T-cell (primary cell): ENCODE data around the gene LHX1. TPM values are rescaled to one million over a fixed set of nuclear protein-coding genes. Genes with fewer than 3 reads are reported as not detected.

Experiments
- ATAC-seq, 4 experiments: fragments of 200-7000 bp in 3 of 4; fragments of 150-1000 bp in 1 of 4; cut with Tn5 transposase; replicated peaks in 1 of 4; 1 replicate in 3 of 4; 2 replicates in 1 of 4; pipeline ENCODE4 v1.10.0; 2021; ENCODE audit warnings: moderate library complexity in 3 of 4, mild to moderate bottlenecking in 2 of 4, moderate number of reproducible peaks in 1 of 4
- CTCF ChIA-PET, 2 donors: fragments of 300-600 bp; sonication (Branson Sonifier 250); formaldehyde crosslinking; loops; one replicate each; lab custom pipeline; 2022; ENCODE audit warnings: antibody characterized with exemption in 2 of 2; lab: Charles Lee
- POLR2A ChIA-PET, 2 donors: fragments of 300-600 bp; sonication (Branson Sonifier 250); formaldehyde crosslinking; loops; one replicate each; lab custom pipeline; 2022; ENCODE audit warnings: antibody characterized with exemption in 2 of 2; lab: Charles Lee
- DNase-seq, 35 experiments: peaks; one replicate each; pipeline versions ENCODE4 v3.0.0 to v3.0.0-alpha.2; 2013 to 2023
- H3K27ac ChIP-seq: one replicate; pipeline ENCODE4 v1.5.1; 2013; ENCODE audit warnings: low read length
- H3K27me3 ChIP-seq, 2 experiments: replicated peaks in 1 of 2; 1 replicate in 1 of 2; 2 replicates in 1 of 2; pipeline versions ENCODE4 v1.6.1 to v1.7.0; 2013; ENCODE audit warnings: low read length in 1 of 2, mixed read lengths in 1 of 2; ENCODE audit not compliant: control insufficient read depth in 2 of 2, insufficient read depth in 2 of 2; ENCODE audit errors: extremely low read depth in 1 of 2
- H3K36me3 ChIP-seq, 2 donors: 1 replicate in 1 of 2; 2 replicates in 1 of 2; pipeline versions ENCODE4 v1.6.1 to v1.7.0; 2013; ENCODE audit warnings: low read length in 1 of 2; ENCODE audit not compliant: control insufficient read depth in 2 of 2, insufficient read depth in 1 of 2; ENCODE audit errors: extremely low read depth in 1 of 2
- H3K4me1 ChIP-seq, 2 experiments: 1 replicate in 1 of 2; 2 replicates in 1 of 2; pipeline versions ENCODE4 v1.6.1 to v1.7.0; 2013; ENCODE audit warnings: low read length in 2 of 2, mixed read lengths in 1 of 2; ENCODE audit not compliant: insufficient read depth in 2 of 2, control insufficient read depth in 1 of 2; ENCODE audit errors: extremely low read depth in 1 of 2
- H3K4me3 ChIP-seq, 2 donors: 1 replicate in 1 of 2; 2 replicates in 1 of 2; pipeline versions ENCODE4 v1.5.1 to v1.7.0; 2013; ENCODE audit warnings: mild to moderate bottlenecking in 2 of 2, low read length in 1 of 2, moderate library complexity in 1 of 2; ENCODE audit not compliant: control insufficient read depth in 1 of 2; ENCODE audit errors: extremely low read depth in 1 of 2
- H3K9me3 ChIP-seq: 2 replicates; pipeline ENCODE4 v1.7.0; 2013
- H3K27ac Mint-ChIP-seq, 2 donors: one replicate each; pipeline ENCODE4 v1.8.0; 2020 to 2021; ENCODE audit warnings: mild to moderate bottlenecking in 2 of 2, mixed read lengths in 2 of 2
- H3K27me3 Mint-ChIP-seq, 2 donors: one replicate each; pipeline ENCODE4 v1.8.0; 2021 to 2022; ENCODE audit warnings: mixed read lengths in 2 of 2
- H3K36me3 Mint-ChIP-seq: one replicate; pipeline ENCODE4 v1.8.0; 2021; ENCODE audit warnings: mixed read lengths
- H3K4me1 Mint-ChIP-seq, 3 donors: one replicate each; pipeline ENCODE4 v1.8.0; 2020 to 2022; ENCODE audit warnings: mixed read lengths in 3 of 3, mild to moderate bottlenecking in 1 of 3
- H3K4me3 Mint-ChIP-seq, 3 donors: one replicate each; pipeline ENCODE4 v1.8.0; 2020 to 2022; ENCODE audit warnings: mild to moderate bottlenecking in 3 of 3, mixed read lengths in 3 of 3, moderate library complexity in 3 of 3
- H3K9me3 Mint-ChIP-seq, 3 donors: one replicate each; pipeline ENCODE4 v1.8.0; 2020 to 2022; ENCODE audit warnings: mixed read lengths in 3 of 3
- WGBS: methylation state at CpG from one replicate; pipeline ENCODE4 v1.1.5; 2013; ENCODE audit warnings: missing lambda C conversion rate; ENCODE audit not compliant: insufficient coverage; 5-methylcytosine and 5-hydroxymethylcytosine counted together
- total RNA-seq, 35 experiments: library from RNA in 6 of 35; stranded (reverse) in 6 of 35; fragments of 120-200 nt in 1 of 35; gene quantifications; one replicate each; pipeline versions ENCODE4 v1.2.1 to v1.2.4 and lab custom pipeline; 2013 to 2026

LHX1 gene
- total RNA-seq, 5 donors from 2014 or later (not counting 1 experiment from before 2014, with no cell fraction given), result not detected

DNA sequence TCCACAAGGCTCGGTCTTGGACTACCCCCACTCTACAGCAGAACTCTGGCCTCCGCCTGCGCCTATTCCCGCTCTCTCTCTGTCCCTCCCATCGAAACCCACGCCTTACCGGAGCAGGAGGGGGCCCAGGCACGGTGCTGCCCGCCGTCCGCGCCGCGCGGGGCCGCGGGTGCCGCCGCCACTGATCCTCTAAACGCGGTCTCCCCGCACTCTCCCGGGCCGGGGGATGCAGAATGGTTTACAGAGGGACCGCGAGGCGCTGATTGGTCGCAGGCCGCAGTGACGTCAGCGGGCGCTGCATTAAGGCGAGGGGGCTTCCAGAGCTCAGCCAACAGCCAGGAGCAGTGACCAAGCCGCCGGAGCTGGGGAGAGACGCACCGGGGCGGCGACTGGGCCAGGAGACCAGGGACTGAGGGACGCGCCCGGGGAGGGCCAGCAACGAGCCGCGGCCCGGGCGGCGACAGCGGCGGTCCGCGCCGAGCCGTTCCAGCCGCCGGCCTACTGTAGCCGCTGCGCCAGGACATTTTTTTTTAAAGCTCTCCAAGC is 747 bp upstream of the LHX1 start:
- CTCF ChIA-PET, result no interaction called here
- 2% methylated on average over 49 of the region's 58 CpGs for WGBS
- peak in 2 of 35 experiments; percentile 13 to 27 for DNase-seq

DNA sequence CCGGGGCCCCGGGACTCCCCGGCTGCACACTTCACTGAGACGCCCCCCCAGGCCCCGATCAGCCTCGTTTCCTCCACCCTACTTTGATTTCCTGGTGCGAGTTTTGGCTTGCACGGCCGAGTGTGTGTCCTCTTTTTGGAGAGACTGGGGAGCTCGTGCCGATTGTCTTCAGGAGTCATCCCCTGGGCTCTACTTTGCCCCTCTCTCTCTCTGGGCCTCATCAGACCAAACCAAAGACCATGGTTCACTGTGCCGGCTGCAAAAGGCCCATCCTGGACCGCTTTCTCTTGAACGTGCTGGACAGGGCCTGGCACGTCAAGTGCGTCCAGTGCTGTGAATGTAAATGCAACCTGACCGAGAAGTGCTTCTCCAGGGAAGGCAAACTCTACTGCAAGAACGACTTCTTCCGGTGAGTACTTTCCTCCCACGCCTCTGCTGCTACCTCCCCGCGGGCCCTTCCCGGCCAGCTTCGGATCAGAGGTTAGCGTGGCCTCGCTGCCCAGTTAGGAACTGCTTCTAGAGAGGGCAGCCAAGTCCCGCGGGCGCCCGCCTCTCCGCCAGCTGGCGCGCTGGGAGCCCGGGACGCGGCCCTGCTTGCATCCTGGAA is 787 bp downstream of the LHX1 start:
- Mint-ChIP-seq H3K4me3 (peak overlapping the region; percentile 62 to 75 (median 71)), H3K36me3 (no peaks in the 10 kb centered on the region), H3K27ac (peak overlapping the region in 1 of 2 donors; percentile 71), H3K27me3 (peaks cover 58 to 82% of the 10 kb centered on the region in 2 donors), H3K4me1 (peaks cover 61 to 67% (median 64%) of the 10 kb centered on the region in 3 donors), H3K9me3 (no peaks in the 10 kb centered on the region)
- no peaks in the 10 kb centered on the region for H3K9me3 ChIP-seq
- POLR2A ChIA-PET, result no interaction called here
- no peak overlapping the region for H3K27ac ChIP-seq
- WGBS, result 5% methylated on average over 35 of the region's 36 CpGs
- H3K27me3 ChIP-seq, result peaks cover 17 to 99% of the 10 kb centered on the region in 2 experiments
- H3K4me1 ChIP-seq, result peaks cover 28 to 95% of the 10 kb centered on the region in 2 experiments
- DNase-seq (peak in 4 of 35 experiments; percentile 6 to 45 (median 13)), ATAC-seq (peak in 2 of 4 experiments; percentile 19 to 39)
- H3K4me3 ChIP-seq, result peak overlapping the region; percentile 11 to 68
- CTCF ChIA-PET, result no interaction called here
- H3K36me3 ChIP-seq, result no peaks in the 10 kb centered on the region

More for the DNA sequence above, 747 bp upstream of the LHX1 start:
- Mint-ChIP-seq H3K27ac (no peak overlapping the region), H3K36me3 (no peaks in the 10 kb centered on the region), H3K27me3 (peaks cover 70 to 93% of the 10 kb centered on the region in 2 donors), H3K4me3 (peak overlapping the region; percentile 21 to 75 (median 62)), H3K9me3 (no peaks in the 10 kb centered on the region), H3K4me1 (peaks cover 73 to 79% (median 73%) of the 10 kb centered on the region in 3 donors)
- Histone ChIP-seq H3K27ac (no peak overlapping the region), H3K27me3 (peaks cover 20 to 99% of the 10 kb centered on the region in 2 experiments), H3K4me3 (peak overlapping the region in 1 of 2 donors; percentile 68), H3K4me1 (peaks cover 28 to 95% of the 10 kb centered on the region in 2 experiments), H3K9me3 (no peaks in the 10 kb centered on the region), H3K36me3 (no peaks in the 10 kb centered on the region)
- POLR2A ChIA-PET, result no interaction called here
- ATAC-seq, result no peak

DNA sequence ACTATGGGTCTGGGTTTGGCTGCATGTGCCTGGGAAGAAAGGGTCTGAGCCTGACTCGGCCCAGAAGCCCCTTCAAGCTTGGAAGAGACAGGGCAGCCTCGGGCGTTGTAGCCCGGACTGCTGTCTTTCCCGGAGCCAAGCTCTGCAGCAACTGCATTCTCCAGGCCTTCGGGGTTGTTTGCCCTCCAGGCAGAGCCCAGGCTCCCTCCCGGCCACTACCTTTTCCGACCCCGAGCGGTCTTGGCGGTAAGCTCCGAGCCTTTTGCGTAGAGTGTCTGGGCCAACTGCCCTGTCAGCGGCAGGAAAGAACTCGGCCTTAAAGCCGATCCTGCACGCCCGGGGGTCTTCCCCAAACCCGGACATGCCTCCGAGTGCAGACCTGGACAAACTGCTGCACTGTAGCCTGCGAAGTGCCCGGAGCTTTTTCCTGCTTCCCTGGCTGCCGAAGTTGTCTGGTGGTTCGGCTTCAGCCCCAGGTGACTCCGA is 1.3 kb downstream of the LHX1 start:
- WGBS, result 4% methylated on average over 25 of the region's 25 CpGs
- Histone ChIP-seq H3K4me3 (peak overlapping the region in 1 of 2 donors; percentile 68), H3K4me1 (peaks cover 28 to 95% of the 10 kb centered on the region in 2 experiments), H3K27me3 (peaks cover 17 to 99% of the 10 kb centered on the region in 2 experiments), H3K27ac (no peak overlapping the region), H3K36me3 (no peaks in the 10 kb centered on the region), H3K9me3 (no peaks in the 10 kb centered on the region)
- Mint-ChIP-seq H3K27me3 (peaks cover 59 to 82% of the 10 kb centered on the region in 2 donors), H3K27ac (peak overlapping the region in 1 of 2 donors; percentile 61), H3K9me3 (peaks cover 0 to under 1% (median 0%) of the 10 kb centered on the region in 3 donors), H3K4me3 (peak overlapping the region in 2 of 3 donors; percentile 50 to 75), H3K4me1 (peaks cover 58 to 65% (median 61%) of the 10 kb centered on the region in 3 donors), H3K36me3 (no peaks in the 10 kb centered on the region)
- DNase-seq (peak in 2 of 35 experiments; percentile 11 to 29), ATAC-seq (no peak)
- ChIA-PET POLR2A (no interaction called here), CTCF (no interaction called here)

DNA sequence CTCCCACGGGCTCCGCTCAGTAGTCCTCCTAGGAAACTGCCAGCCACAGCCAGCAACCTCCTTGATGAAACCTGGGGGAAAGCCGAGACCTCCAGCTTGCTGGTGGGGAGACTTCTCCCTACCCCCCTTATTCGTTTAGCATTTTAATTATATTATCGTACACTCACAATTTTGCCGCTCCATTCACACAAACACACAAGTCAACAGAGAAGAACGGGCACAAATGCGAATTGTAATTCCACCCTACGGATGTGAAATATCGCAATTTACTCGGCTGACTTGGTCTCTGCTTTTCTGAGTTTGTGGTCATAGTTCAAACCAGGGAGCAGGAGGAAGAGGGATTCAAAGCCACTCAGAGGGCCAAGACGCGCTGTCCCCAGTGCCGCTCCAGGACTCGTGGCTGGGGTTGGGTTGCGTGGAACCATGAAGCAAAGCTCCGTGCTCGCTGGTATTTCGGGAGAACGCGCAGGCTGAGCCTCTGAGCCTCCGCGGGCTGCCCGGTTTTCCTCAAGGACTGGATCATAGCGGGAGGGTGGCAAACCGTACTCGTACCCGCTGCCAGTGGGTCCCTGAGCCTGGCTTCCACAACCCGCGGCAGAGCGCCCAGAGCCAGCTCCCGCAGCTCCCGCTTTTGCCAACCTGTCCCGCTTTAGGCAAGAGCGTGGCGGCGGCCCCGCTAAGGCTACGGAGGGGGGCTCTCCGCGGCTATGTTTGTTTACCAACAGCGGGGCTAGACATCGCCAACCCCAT is 2.0 kb downstream of the LHX1 start:
- peak in 2 of 35 experiments; percentile 10 to 30 for DNase-seq

DNA sequence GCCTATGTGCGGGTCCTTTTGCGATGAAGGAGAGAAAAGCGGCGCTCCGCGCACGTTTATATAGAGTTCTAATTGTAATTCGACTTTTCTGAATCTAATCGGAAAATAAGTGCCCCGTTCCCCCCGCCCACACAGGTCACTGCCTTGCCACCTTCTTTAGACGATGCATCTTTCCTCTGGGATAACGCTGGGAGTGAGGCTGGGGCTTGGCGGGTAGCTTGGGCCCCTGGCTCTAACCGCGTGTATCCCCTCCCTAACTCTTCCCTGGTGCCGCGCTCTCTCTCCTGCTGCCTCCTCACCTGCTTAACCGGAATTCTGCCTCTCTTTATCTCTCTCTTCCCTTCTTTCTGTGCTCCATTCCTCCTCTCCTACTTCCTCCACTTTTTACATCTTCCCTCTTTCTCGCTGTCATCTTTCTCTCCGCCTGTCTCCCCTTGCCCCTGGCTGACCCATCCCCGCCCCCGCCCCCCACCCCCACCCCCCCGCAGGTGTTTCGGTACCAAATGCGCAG is 2.6 kb downstream of the LHX1 start:
- Mint-ChIP-seq H3K4me1 (peaks cover 56 to 61% (median 57%) of the 10 kb centered on the region in 3 donors), H3K36me3 (no peaks in the 10 kb centered on the region), H3K27ac (peak overlapping the region in 1 of 2 donors; percentile 66), H3K4me3 (peak overlapping the region in 1 of 3 donors; percentile 28), H3K9me3 (peaks cover 0 to 2% (median 0%) of the 10 kb centered on the region in 3 donors), H3K27me3 (peaks cover 62 to 83% of the 10 kb centered on the region in 2 donors)
- ChIA-PET CTCF (no interaction called here), POLR2A (interaction anchor here in 1 of 2 donors (0.5 kb wide), 1 partner anchor 14 kb away, joined by 4 read pairs; no protein-coding TSS in a partner anchor)
- peaks cover 27 to 84% of the 10 kb centered on the region in 2 experiments for H3K4me1 ChIP-seq
- H3K4me3 ChIP-seq, result no peak overlapping the region
- H3K27ac ChIP-seq, result no peak overlapping the region
- peaks cover 26 to 88% of the 10 kb centered on the region in 2 experiments for H3K27me3 ChIP-seq
- ATAC-seq (no peak), DNase-seq (no peak)
- H3K9me3 ChIP-seq, result no peaks in the 10 kb centered on the region
- WGBS, result 11% methylated on average over 7 of the region's 26 CpGs
- H3K36me3 ChIP-seq, result no peaks in the 10 kb centered on the region

More for the DNA sequence above, 2.0 kb downstream of the LHX1 start:
- Mint-ChIP-seq H3K27ac (peak overlapping the region in 1 of 2 donors; percentile 61), H3K4me1 (peaks cover 56 to 63% (median 57%) of the 10 kb centered on the region in 3 donors), H3K4me3 (peak overlapping the region; percentile 25 to 75 (median 50)), H3K9me3 (peaks cover 0 to 2% (median 0%) of the 10 kb centered on the region in 3 donors), H3K36me3 (no peaks in the 10 kb centered on the region), H3K27me3 (peaks cover 59 to 81% of the 10 kb centered on the region in 2 donors)
- Histone ChIP-seq H3K36me3 (no peaks in the 10 kb centered on the region), H3K4me3 (peak overlapping the region in 1 of 2 donors; percentile 68), H3K9me3 (no peaks in the 10 kb centered on the region), H3K27me3 (peaks cover 20 to 94% of the 10 kb centered on the region in 2 experiments), H3K4me1 (peaks cover 28 to 90% of the 10 kb centered on the region in 2 experiments), H3K27ac (no peak overlapping the region)
- CTCF ChIA-PET, result no interaction called here
- no peak for ATAC-seq
- 13% methylated on average over 28 of the region's 43 CpGs for WGBS
- POLR2A ChIA-PET, result interaction anchor here in 1 of 2 donors (0.5 kb wide), 1 partner anchor 13 kb away, joined by 4 read pairs; no protein-coding TSS in a partner anchor
